CD4-positive, alpha-beta memory T cell (primary cell): Measurements from ENCODE around the gene TYW5. TPM values are rescaled to one million over a fixed set of nuclear protein-coding genes. Genes with fewer than 3 reads are reported as not detected.

Experiments used
- CTCF ChIA-PET: fragments of 350-600 bp; sonication (Branson Sonifier 250); formaldehyde crosslinking; loops from one replicate; lab custom pipeline; 2021; ENCODE audit warnings: inconsistent platforms; ENCODE audit not compliant: partially characterized antibody; lab: Charles Lee
- POLR2A ChIA-PET: fragments of 350-600 bp; sonication (Branson Sonifier 250); formaldehyde crosslinking; loops from one replicate; lab custom pipeline; 2021; ENCODE audit not compliant: partially characterized antibody; lab: Charles Lee
- DNase-seq, 5 donors: peaks; one replicate each; pipeline versions ENCODE4 v3.0.0 to v3.0.0-alpha.2; 2020 to 2022; ENCODE audit warnings: mixed read lengths in 1 of 5
- H3K27ac ChIP-seq: one replicate; pipeline ENCODE4 v1.7.0; 2013; ENCODE audit warnings: low read depth, low read length
- H3K27me3 ChIP-seq: 2 replicates; pipeline ENCODE4 v1.7.0; 2013; ENCODE audit warnings: mild to moderate bottlenecking, low read length, moderate library complexity; ENCODE audit not compliant: insufficient read depth
- H3K36me3 ChIP-seq: 2 replicates; pipeline ENCODE4 v1.7.0; 2013; ENCODE audit warnings: mild to moderate bottlenecking, low read length, moderate library complexity; ENCODE audit not compliant: insufficient read depth
- H3K4me1 ChIP-seq: 2 replicates; pipeline ENCODE4 v1.7.0; 2013; ENCODE audit warnings: mild to moderate bottlenecking, low read length, moderate library complexity; ENCODE audit not compliant: insufficient read depth
- H3K4me3 ChIP-seq, 2 donors: one replicate each; pipeline ENCODE4 v1.7.0; 2013; ENCODE audit warnings: low read length in 2 of 2, mild to moderate bottlenecking in 1 of 2
- H3K9me3 ChIP-seq, 2 donors: one replicate each; pipeline ENCODE4 v1.7.0; 2013; ENCODE audit warnings: low read length in 2 of 2, control low read depth in 1 of 2; ENCODE audit not compliant: control insufficient read depth in 1 of 2
- H3K27ac Mint-ChIP-seq, 7 donors: one replicate each; pipeline ENCODE4 v1.8.0; 2020 to 2021; ENCODE audit warnings: mixed read lengths in 7 of 7, mild to moderate bottlenecking in 6 of 7, inconsistent platforms in 3 of 7, moderate library complexity in 3 of 7
- H3K27me3 Mint-ChIP-seq, 2 donors: one replicate each; pipeline ENCODE4 v1.8.0; 2020 to 2021; ENCODE audit warnings: mixed read lengths in 2 of 2
- H3K36me3 Mint-ChIP-seq, 2 donors: one replicate each; pipeline ENCODE4 v1.8.0; 2020 to 2021; ENCODE audit warnings: mixed read lengths in 2 of 2, inconsistent platforms in 1 of 2, mild to moderate bottlenecking in 1 of 2
- H3K4me1 Mint-ChIP-seq, 4 donors: one replicate each; pipeline ENCODE4 v1.8.0; 2020 to 2021; ENCODE audit warnings: mixed read lengths in 4 of 4, mild to moderate bottlenecking in 1 of 4
- H3K4me3 Mint-ChIP-seq, 8 donors: one replicate each; pipeline ENCODE4 v1.8.0; 2020 to 2021; ENCODE audit warnings: mixed read lengths in 8 of 8, mild to moderate bottlenecking in 7 of 8, moderate library complexity in 6 of 8, inconsistent platforms in 3 of 8
- H3K9me3 Mint-ChIP-seq, 8 donors: one replicate each; pipeline ENCODE4 v1.8.0; 2020 to 2021; ENCODE audit warnings: mixed read lengths in 8 of 8, mild to moderate bottlenecking in 5 of 8, inconsistent platforms in 3 of 8, moderate library complexity in 1 of 8
- intact Hi-C: fragments of 100-400 bp; cut with micrococcal nuclease; formaldehyde crosslinking; loops from one replicate; pipeline ENCODE4 v1.15.1; 2023
- polyA plus RNA-seq, 2 donors: library from polyadenylated mRNA; unstranded; fragments of 300-500 nt; fragmentation: Illumina TruSeq; gene quantifications; one replicate each; pipeline ENCODE4 v1.2.3, GENCODE V29; 2021
- total RNA-seq, 2 experiments: library from RNA; stranded (reverse); gene quantifications; one replicate each; pipeline ENCODE4 v1.2.3, GENCODE V29; 2021

TYW5 gene
- total and polyA plus RNA-seq, 4 experiments from 2014 or later, result 4.0 to 11.6 (median 7.8) TPM

DNA sequence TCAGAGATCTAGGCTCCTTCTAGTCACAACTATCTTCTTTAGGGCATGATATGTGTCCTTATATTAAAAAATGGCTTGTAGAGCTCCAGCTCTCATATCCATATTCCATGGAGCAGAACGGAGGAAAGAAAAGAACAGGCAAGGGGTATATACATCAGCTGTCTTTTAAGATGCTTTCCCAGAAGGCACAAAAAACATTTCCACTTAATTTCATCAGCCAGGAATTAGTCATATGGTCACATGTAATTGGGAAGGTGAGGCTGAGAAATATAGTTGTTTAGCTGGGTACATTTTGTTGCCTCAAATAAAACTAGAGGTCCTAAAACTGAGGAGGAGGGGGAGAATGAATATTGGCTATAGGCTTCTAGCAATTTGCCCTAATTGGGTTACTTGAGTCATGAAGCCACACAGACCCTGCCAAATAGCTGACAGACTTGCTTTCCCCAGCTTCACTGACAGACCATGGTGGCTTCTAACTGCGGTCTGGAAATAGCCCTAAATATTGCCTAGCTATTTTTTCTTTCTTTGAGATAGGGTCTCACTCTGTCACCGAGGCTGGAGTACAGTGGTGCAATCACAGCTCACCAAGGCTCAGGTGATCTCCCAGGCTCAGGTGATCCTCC, 20.1 kb upstream of the TYW5 start:
- peaks cover 3 to 4% of the 10 kb centered on the region in 2 donors for H3K36me3 Mint-ChIP-seq
- DNase-seq, result no peak
- peaks cover 0 to 5% (median under 1%) of the 10 kb centered on the region in 4 donors for H3K4me1 Mint-ChIP-seq
- Histone ChIP-seq H3K4me3 (no peak overlapping the region), H3K36me3 (no peaks in the 10 kb centered on the region), H3K4me1 (no peaks in the 10 kb centered on the region), H3K27me3 (no peaks in the 10 kb centered on the region), H3K27ac (no peak overlapping the region), H3K9me3 (no peaks in the 10 kb centered on the region)
- ChIA-PET POLR2A (interaction anchor here (0.8 kb wide), 1 partner anchor 493 kb away, joined by 3 read pairs; no protein-coding TSS in a partner anchor), CTCF (interaction anchor here (0.9 to 1.9 kb wide), 6 partner anchors 10 to 508 kb away, joined by 4 to 13 read pairs (median 5); no protein-coding TSS in a partner anchor)
- no peak overlapping the region for H3K27ac Mint-ChIP-seq
- no peak overlapping the region for H3K4me3 Mint-ChIP-seq
- peaks cover 0 to 2% of the 10 kb centered on the region in 2 donors for H3K27me3 Mint-ChIP-seq
- intact Hi-C loops, result no loop called here
- peaks cover 0 to 4% (median 0%) of the 10 kb centered on the region in 8 donors for H3K9me3 Mint-ChIP-seq

DNA sequence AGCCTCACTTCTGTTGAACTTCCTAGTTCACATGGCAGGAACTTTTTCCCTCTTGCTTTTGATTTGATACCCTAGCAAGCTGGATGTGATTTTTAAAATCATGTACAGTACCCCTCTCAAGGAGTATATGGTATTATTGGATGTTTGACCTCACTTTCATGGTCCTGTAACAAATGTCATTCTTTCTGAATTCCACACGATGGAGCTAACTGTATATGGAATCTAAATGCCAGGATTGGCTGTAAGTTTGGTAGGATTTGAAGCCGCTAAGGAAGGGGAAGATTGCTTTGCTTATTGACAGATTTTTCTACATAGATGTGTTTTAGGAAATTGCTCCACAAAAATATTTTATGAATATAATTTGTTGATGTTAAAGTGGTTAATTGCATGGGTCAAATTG, 18.4 kb upstream of the TYW5 start:
- Mint-ChIP-seq H3K36me3 (peaks cover 3 to 4% of the 10 kb centered on the region in 2 donors), H3K4me1 (no peaks in the 10 kb centered on the region), H3K4me3 (no peak overlapping the region), H3K27ac (no peak overlapping the region), H3K27me3 (no peaks in the 10 kb centered on the region), H3K9me3 (peaks cover 0 to 4% (median 0%) of the 10 kb centered on the region in 8 donors)
- intact Hi-C loops, result no loop called here
- H3K27me3 ChIP-seq, result no peaks in the 10 kb centered on the region
- H3K9me3 ChIP-seq, result no peaks in the 10 kb centered on the region
- no peak overlapping the region for H3K4me3 ChIP-seq
- no peaks in the 10 kb centered on the region for H3K36me3 ChIP-seq
- H3K27ac ChIP-seq, result no peak overlapping the region
- CTCF ChIA-PET, result interaction anchor here (0.7 to 1.8 kb wide), 9 partner anchors 12 to 510 kb away, joined by 3 to 6 read pairs (median 4); no protein-coding TSS in a partner anchor
- DNase-seq, result no peak
- no peaks in the 10 kb centered on the region for H3K4me1 ChIP-seq
- POLR2A ChIA-PET, result no interaction called here

DNA sequence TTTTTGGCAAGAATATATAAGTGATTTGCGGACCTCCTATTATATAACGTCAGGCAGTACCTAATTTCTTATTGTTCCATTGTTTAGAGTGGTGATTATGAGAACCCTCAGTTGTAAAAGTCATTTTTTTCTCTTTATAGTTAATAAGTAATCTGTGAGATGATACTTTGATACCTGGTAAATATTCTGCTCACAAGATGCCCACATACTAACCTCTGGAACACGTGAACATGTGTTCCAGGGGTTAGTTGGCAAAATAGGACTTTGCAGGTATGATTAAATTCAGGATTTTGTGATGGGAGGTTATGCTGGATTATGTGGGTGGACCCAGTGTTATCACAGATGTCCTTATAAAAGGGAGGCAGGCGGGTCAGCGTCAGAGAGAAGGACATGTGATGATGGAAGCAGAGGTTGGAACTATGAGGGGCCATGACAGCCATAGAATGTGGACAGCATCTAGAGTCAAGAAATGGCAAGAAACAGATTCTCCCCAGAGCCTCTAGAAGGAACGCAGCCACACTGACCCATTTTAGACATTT, 16.9 kb upstream of the TYW5 start:
- no peaks in the 10 kb centered on the region for H3K27me3 ChIP-seq
- intact Hi-C loops, result no loop called here
- Mint-ChIP-seq H3K27ac (peak overlapping the region in 4 of 7 donors; percentile 4 to 37 (median 20)), H3K4me3 (no peak overlapping the region), H3K36me3 (peaks cover 7 to 12% of the 10 kb centered on the region in 2 donors), H3K4me1 (no peaks in the 10 kb centered on the region), H3K9me3 (peaks cover 0 to 4% (median 0%) of the 10 kb centered on the region in 8 donors), H3K27me3 (no peaks in the 10 kb centered on the region)
- DNase-seq, result no peak
- no peaks in the 10 kb centered on the region for H3K9me3 ChIP-seq
- no peaks in the 10 kb centered on the region for H3K36me3 ChIP-seq
- H3K4me1 ChIP-seq, result no peaks in the 10 kb centered on the region
- no peak overlapping the region for H3K27ac ChIP-seq
- CTCF ChIA-PET, result interaction anchor here (1.0 kb wide), 1 partner anchor 8 kb away, joined by 3 read pairs; no protein-coding TSS in a partner anchor
- H3K4me3 ChIP-seq, result no peak overlapping the region
- POLR2A ChIA-PET, result no interaction called here

DNA sequence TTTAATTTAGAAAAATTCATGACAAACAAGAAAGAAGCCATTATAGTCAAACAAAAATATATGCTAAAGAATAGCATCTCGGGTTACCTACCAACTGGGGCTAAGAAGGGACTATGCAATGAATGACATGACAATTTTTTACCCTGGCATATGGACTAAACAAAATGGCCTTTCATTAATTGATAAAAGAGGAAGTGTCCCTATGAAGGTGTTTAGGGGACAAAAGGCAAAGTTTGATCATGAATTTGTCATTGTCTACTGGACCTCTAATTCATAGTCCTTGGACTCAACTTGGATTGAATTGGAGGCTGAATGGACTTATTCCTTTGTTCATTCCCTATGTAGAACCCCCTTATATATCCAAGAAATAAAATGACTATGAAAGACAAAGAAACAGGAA, 12.8 kb upstream of the TYW5 start:
- Histone ChIP-seq H3K9me3 (no peaks in the 10 kb centered on the region), H3K27ac (no peak overlapping the region), H3K36me3 (peaks cover 7% of the 10 kb centered on the region), H3K4me1 (no peaks in the 10 kb centered on the region), H3K27me3 (no peaks in the 10 kb centered on the region), H3K4me3 (no peak overlapping the region)
- Mint-ChIP-seq H3K27ac (no peak overlapping the region), H3K4me1 (no peaks in the 10 kb centered on the region), H3K9me3 (no peaks in the 10 kb centered on the region), H3K27me3 (no peaks in the 10 kb centered on the region), H3K4me3 (no peak overlapping the region), H3K36me3 (peaks cover 20 to 37% of the 10 kb centered on the region in 2 donors)
- no peak for DNase-seq
- CTCF ChIA-PET, result interaction anchor here (1.4 kb wide), 1 partner anchor 518 kb away, joined by 3 read pairs; no protein-coding TSS in a partner anchor
- intact Hi-C loops, result no loop called here
- POLR2A ChIA-PET, result no interaction called here

DNA sequence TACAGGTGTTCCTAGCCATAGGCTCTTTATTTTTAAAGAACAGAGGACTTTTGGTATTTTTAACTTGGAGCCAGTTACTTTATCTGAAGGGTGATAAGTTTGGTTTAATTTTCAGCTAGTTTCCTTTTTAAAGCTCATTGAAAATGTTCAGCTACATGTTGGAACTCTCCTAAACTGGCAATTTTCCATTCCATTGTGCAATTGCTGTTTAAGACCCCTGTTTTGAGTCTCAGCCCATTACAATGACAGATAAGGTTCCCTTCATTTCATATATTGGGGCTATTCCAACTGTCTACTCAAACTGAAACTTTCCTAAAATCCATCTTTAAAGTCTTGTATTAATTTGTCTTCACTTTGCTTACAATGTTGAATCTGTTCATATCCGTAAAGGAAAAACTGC, 11.7 kb upstream of the TYW5 start:
- POLR2A ChIA-PET, result no interaction called here
- Mint-ChIP-seq H3K27me3 (no peaks in the 10 kb centered on the region), H3K9me3 (no peaks in the 10 kb centered on the region), H3K36me3 (peaks cover 27 to 46% of the 10 kb centered on the region in 2 donors), H3K4me1 (no peaks in the 10 kb centered on the region), H3K4me3 (no peak overlapping the region), H3K27ac (no peak overlapping the region)
- Histone ChIP-seq H3K9me3 (no peaks in the 10 kb centered on the region), H3K27ac (no peak overlapping the region), H3K36me3 (peaks cover 13% of the 10 kb centered on the region), H3K4me3 (no peak overlapping the region), H3K4me1 (no peaks in the 10 kb centered on the region), H3K27me3 (no peaks in the 10 kb centered on the region)
- CTCF ChIA-PET, result interaction anchor here (1.1 to 1.4 kb wide), 2 partner anchors 515 to 541 kb away, joined by 3 to 4 read pairs; no protein-coding TSS in a partner anchor
- intact Hi-C loops, result no loop called here
- no peak for DNase-seq

DNA sequence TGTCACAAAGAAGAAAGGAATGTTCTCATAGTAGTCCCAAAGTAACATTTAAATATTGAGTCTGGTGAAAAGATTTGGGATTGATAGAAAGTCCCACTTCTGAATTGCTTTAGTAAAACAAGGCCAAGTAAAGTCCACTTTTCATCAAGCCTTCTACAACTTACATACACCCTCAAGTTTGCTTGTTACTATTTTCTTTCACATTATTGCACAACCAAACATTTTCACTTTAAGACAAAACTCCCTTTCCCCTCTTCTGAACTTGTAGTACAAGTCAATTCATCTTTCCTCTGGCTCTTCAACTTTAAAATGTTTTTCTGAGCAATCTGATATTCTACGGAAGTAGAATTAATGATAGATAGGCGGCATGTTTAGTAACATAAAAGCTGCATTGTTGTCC, 11.1 kb upstream of the TYW5 start:
- Mint-ChIP-seq H3K4me1 (peaks cover 0 to 1% (median 0%) of the 10 kb centered on the region in 4 donors), H3K36me3 (peaks cover 32 to 51% of the 10 kb centered on the region in 2 donors), H3K9me3 (no peaks in the 10 kb centered on the region), H3K4me3 (no peak overlapping the region), H3K27ac (no peak overlapping the region), H3K27me3 (no peaks in the 10 kb centered on the region)
- Histone ChIP-seq H3K27ac (no peak overlapping the region), H3K27me3 (no peaks in the 10 kb centered on the region), H3K4me1 (no peaks in the 10 kb centered on the region), H3K36me3 (peaks cover 19% of the 10 kb centered on the region), H3K4me3 (no peak overlapping the region), H3K9me3 (no peaks in the 10 kb centered on the region)
- ChIA-PET POLR2A (no interaction called here), CTCF (interaction anchor here (1.4 to 1.7 kb wide), 2 partner anchors 14 to 515 kb away, joined by 4 to 6 read pairs; no protein-coding TSS in a partner anchor)
- intact Hi-C loops, result no loop called here
- DNase-seq, result no peak

DNA sequence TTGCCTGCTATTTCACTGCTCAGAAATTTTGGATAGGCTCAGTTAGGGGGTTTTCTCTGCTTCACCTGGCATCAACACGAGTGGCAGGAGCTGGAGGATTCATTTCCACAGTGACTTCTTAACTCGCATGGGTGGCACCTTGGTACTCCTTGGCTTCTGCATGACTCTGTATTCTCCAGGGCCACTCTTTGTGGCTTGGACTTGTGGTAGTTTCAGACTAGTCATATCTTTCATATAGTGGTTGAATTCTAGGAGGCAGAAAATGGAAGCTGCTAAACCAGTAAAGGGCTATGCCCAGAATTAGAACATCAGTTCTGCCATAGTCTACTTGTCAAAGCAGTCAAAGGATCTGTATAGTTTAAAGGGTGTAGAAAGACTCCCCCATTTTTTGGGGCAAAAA, 6.9 kb upstream of the TYW5 start:
- no peaks in the 10 kb centered on the region for H3K27me3 ChIP-seq
- intact Hi-C loops, result no loop called here
- no peaks in the 10 kb centered on the region for H3K27me3 Mint-ChIP-seq
- peaks cover 42 to 74% of the 10 kb centered on the region in 2 donors for H3K36me3 Mint-ChIP-seq
- H3K27ac ChIP-seq, result no peak overlapping the region
- H3K9me3 ChIP-seq, result no peaks in the 10 kb centered on the region
- DNase-seq, result no peak
- ChIA-PET POLR2A (no interaction called here), CTCF (no interaction called here)
- H3K9me3 Mint-ChIP-seq, result no peaks in the 10 kb centered on the region
- H3K4me1 ChIP-seq, result peaks cover 9% of the 10 kb centered on the region
- no peak overlapping the region for H3K4me3 ChIP-seq
- H3K4me3 Mint-ChIP-seq, result no peak overlapping the region
- H3K4me1 Mint-ChIP-seq, result peaks cover 7 to 17% (median 12%) of the 10 kb centered on the region in 4 donors
- no peak overlapping the region for H3K27ac Mint-ChIP-seq
- peaks cover 29% of the 10 kb centered on the region for H3K36me3 ChIP-seq
